Astrocyte of the cerebellum (primary cell): ENCODE data around the gene MORC2.
A peak's percentile ranks its signal among the peaks of the same experiment; 100 is the strongest.

Experiments used
- DNase-seq: peaks from one replicate; pipeline ENCODE4 v3.0.0-alpha.2; 2011; ENCODE audit warnings: low read depth
- H3K4me3 ChIP-seq: 2 replicates; pipeline ENCODE4 v1.5.1; 2011; ENCODE audit warnings: mild to moderate bottlenecking, low read depth, low read length, moderate library complexity
- in situ Hi-C: cut with HindIII; loops from 2 replicates; pipeline ENCODE4 v1.10.0; 2017; ENCODE audit warnings: low sequenced_read_pairs
- TF ChIP-seq, protein P1 (sequence below): IDR thresholded peaks from 2 replicates; pipeline ENCODE4 v1.5.1; 2012; ENCODE audit warnings: low read length, low read depth, moderate library complexity, mild to moderate bottlenecking; ENCODE audit errors: missing control alignments

Gene MORC2

DNA sequence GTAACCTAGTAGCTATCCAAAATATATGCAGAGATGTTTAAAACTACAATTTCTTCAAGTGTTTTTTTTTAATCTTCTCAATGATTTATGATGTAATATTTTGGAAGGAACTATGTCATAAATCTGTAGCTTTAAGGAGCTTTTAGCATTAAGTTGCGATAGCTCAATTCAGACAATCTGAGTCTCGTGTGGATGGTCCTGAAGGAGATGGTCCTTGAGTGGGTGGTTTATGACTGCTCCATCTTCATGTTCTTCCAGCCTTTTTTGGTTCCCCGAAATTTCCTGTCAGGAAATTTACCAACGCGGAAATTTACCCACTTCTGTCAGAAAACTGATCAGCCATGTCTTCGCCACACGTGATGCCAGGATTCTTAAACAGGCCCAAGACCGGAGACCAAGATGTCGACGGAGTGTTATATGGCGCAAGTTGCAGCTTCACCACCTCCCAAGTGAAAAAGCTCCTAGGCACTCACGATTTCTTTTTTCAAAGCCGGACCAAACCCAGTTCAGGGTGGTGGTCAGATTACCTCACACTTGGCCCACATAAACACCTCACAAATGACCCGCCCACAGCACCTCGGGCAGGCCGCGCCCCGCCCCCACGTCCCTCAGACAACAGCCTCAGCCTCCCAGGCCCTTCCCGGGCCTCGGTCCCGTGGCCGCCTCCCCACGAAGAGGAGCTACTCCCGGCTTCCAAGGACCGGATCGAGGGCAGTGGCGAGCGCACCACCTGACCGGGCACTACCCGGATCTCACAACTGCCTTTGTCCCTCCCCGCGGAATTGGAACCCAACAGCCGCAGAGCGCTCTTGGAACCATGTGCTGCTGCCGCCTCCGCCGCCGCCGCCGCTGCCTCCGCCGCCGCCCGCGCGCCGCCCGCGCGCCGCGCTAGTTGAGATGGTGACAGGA, at the start of gene MORC2:
MORC2 (minus strand) TSS at position 760 of the 909 bp plus-strand sequence. CDS start 885 bp downstream, outside the sequence.
- TF ChIP-seq, protein P1, sequence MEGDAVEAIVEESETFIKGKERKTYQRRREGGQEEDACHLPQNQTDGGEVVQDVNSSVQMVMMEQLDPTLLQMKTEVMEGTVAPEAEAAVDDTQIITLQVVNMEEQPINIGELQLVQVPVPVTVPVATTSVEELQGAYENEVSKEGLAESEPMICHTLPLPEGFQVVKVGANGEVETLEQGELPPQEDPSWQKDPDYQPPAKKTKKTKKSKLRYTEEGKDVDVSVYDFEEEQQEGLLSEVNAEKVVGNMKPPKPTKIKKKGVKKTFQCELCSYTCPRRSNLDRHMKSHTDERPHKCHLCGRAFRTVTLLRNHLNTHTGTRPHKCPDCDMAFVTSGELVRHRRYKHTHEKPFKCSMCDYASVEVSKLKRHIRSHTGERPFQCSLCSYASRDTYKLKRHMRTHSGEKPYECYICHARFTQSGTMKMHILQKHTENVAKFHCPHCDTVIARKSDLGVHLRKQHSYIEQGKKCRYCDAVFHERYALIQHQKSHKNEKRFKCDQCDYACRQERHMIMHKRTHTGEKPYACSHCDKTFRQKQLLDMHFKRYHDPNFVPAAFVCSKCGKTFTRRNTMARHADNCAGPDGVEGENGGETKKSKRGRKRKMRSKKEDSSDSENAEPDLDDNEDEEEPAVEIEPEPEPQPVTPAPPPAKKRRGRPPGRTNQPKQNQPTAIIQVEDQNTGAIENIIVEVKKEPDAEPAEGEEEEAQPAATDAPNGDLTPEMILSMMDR: no peak
- H3K4me3 ChIP-seq: peak within 1 kb of the TSS; percentile 81
- DNase-seq: no peak
- in situ Hi-C loops: no loop called here

DNA sequence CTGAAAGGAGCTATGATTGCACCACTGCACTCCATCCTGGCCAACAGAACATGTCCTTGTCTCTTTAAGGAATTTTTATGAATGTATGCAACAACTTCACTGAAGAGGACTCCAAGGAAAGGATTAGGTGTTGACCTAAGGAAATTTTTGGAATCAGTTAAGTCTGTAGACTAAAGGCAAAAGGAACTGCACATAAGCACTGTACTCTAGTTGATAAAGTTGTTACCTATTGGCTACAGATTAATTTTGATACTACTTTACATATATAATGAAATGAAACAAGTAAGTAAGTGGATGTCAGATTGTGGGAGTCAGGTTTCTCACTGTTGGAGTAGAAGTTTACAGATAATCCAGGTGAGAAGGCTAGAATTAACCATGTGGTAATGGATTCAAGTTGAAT, 37.0 kb upstream of the MORC2 start:
- H3K4me3 ChIP-seq: no peak overlapping the region
- TF ChIP-seq, protein P1: no peak
- DNase-seq: no peak
- in situ Hi-C loops: no loop called here

GRCh38 chr22:31001124-31001770, 32.7 kb upstream of the MORC2 start:
- in situ Hi-C loops: no loop called here
- no peak overlapping the region for H3K4me3 ChIP-seq
- no peak for DNase-seq
- TF ChIP-seq, protein P1: no peak

DNA sequence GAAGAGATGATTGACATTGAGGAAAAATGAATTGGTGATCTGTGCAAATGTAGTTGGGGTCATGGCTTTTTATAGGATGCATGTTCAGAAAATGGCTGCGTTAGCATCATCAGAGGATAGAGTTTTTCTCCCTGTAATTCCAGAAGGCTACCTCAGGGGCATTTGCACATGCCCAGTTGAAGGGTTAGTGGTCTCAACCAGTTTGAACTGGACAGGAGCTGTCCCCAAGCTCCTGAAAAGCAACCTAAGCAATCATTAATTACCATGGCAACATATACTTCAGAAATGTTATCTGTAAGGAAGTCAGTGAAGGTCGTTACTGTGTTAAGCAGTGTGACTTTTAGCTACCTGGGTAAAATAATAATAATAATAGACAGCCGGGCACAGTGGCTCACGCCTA, 29.8 kb upstream of the MORC2 start:
- H3K4me3 ChIP-seq: no peak overlapping the region
- DNase-seq: no peak
- in situ Hi-C loops: no loop called here
- TF ChIP-seq, protein P1: no peak

DNA sequence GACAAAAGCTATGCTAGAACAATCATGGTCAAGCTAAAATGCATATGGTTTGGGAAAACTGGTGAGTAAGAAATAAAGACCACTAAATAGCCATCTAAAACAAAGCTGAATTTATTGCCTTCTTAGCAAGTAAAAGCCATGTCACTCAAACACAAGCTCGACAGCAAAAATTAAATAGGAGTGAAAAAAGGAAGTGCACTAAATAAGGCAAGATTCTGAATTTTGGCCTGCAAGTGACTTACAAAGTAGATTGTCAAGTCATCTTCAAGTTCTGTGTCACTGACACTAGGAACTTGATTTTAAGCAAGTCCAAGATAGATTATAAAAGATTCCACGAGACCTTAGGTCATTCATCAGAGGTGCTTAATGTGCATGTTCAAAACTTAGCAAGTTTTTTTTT, 27.9 kb upstream of the MORC2 start:
- H3K4me3 ChIP-seq: no peak overlapping the region
- TF ChIP-seq, protein P1: no peak
- in situ Hi-C loops: no loop called here
- DNase-seq: no peak

DNA sequence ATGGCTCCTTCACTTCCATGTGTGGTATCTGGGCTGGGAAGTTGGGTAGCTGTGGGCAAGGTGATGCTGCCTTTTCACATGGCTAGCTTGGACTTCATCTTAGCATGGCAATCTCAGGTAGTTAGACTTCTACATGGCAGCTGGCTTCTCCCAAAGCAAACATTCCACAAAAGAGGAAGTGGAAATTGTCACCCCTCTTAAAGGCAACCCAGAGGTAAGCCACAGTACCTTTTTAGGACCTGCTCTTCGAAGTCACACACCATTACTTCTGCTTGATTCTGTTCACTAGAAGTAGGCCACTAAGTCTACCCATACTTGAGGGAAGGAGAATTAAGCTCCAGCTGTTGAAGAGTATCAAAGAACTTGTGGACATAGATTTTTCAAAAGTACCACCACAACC, 26.4 kb upstream of the MORC2 start:
- in situ Hi-C loops: no loop called here
- H3K4me3 ChIP-seq: no peak overlapping the region
- no peak for DNase-seq
- TF ChIP-seq, protein P1: no peak
